SK-N-SH (cell line): ENCODE measurements around the gene ERBB2. TPM values are rescaled to one million over a fixed set of nuclear protein-coding genes. Genes with fewer than 3 reads are reported as not detected.

Source experiments
- CTCF ChIA-PET: fragments of 300-600, 350-600 bp; formaldehyde crosslinking; extraction: SDS; loops from one replicate; lab custom pipeline; 2021; lab: Yijun Ruan, JAX
- POLR2A ChIA-PET: fragments of 350-600 bp; sonication (Branson Sonifier 250); formaldehyde crosslinking; extraction: SDS; loops from one replicate; lab custom pipeline; 2020; ENCODE audit warnings: antibody characterized with exemption, inconsistent platforms; lab: Yijun Ruan, JAX
- DNase-seq: peaks from one replicate; pipeline ENCODE4 v3.0.0; 2012
- H2AFZ ChIP-seq: fragments of 200-600 bp; sonication (generic); 2 replicates; pipeline ENCODE4 v1.8.1; 2016; ENCODE audit warnings: antibody characterized with exemption, mild to moderate bottlenecking, low read depth
- H3F3A ChIP-seq: fragments of 200-600 bp; sonication (generic); replicated peaks from 2 replicates; pipeline ENCODE3; 2016; ENCODE audit warnings: antibody characterized with exemption, mild to moderate bottlenecking; ENCODE audit not compliant: insufficient read depth
- H3K27ac ChIP-seq, 2 experiments: fragments of 200-500 bp in 1 of 2; fragments of 200-600 bp in 1 of 2; sonication (Bioruptor generic) in 1 of 2; sonication (generic), shearing (Covaris generic) in 1 of 2; 2 replicates each; pipeline versions ENCODE4 v1.5.1 to v1.6.1; 2014 to 2016; ENCODE audit warnings: low read depth in 2 of 2, inconsistent platforms in 1 of 2, low read length in 1 of 2, mild to moderate bottlenecking in 1 of 2, mixed read lengths in 1 of 2
- H3K27me3 ChIP-seq: fragments of 200-600 bp; sonication (generic), shearing (Covaris generic); 2 replicates; pipeline ENCODE4 v1.6.1; 2016; ENCODE audit warnings: mixed run types; ENCODE audit not compliant: insufficient read depth
- H3K36me3 ChIP-seq, 2 experiments: fragments of 200-500 bp in 1 of 2; fragments of 200-600 bp in 1 of 2; sonication (Bioruptor generic) in 1 of 2; sonication (generic) in 1 of 2; replicated peaks in 1 of 2; 2 replicates each; pipeline versions ENCODE3 to v1.5.1; 2014 to 2016; ENCODE audit warnings: low read length in 1 of 2, mild to moderate bottlenecking in 1 of 2; ENCODE audit not compliant: insufficient read depth in 2 of 2, control insufficient read depth in 1 of 2
- H3K4me1 ChIP-seq, 2 experiments: fragments of 200-500 bp in 1 of 2; fragments of 200-600 bp in 1 of 2; sonication (Bioruptor generic) in 1 of 2; sonication (generic), shearing (Covaris generic) in 1 of 2; 2 replicates each; pipeline versions ENCODE4 v1.5.1 to v1.6.1; 2014 to 2016; ENCODE audit warnings: low read depth in 1 of 2, low read length in 1 of 2, mixed run types in 1 of 2; ENCODE audit not compliant: insufficient read depth in 2 of 2, control insufficient read depth in 1 of 2
- H3K4me2 ChIP-seq: fragments of 200-600 bp; sonication (generic), shearing (Covaris generic); 2 replicates; pipeline ENCODE4 v1.6.1; 2017; ENCODE audit warnings: mixed run types
- H3K4me3 ChIP-seq, 2 experiments: fragments of 200-500 bp in 1 of 2; fragments of 200-600 bp in 1 of 2; sonication (Bioruptor generic) in 1 of 2; sonication (generic), shearing (Covaris generic) in 1 of 2; 2 replicates each; pipeline versions ENCODE4 v1.5.1 to v1.8.1; 2014 to 2016; ENCODE audit warnings: low read depth in 2 of 2, inconsistent platforms in 1 of 2, low read length in 1 of 2, mild to moderate bottlenecking in 1 of 2, mixed read lengths in 1 of 2, moderate library complexity in 1 of 2
- H3K79me2 ChIP-seq: fragments of 200-600 bp; sonication (generic); 2 replicates; pipeline ENCODE4 v1.8.1; 2017; ENCODE audit warnings: mild to moderate bottlenecking; ENCODE audit not compliant: insufficient read depth
- H3K9ac ChIP-seq: fragments of 200-600 bp; sonication (generic); 2 replicates; pipeline ENCODE4 v1.6.1; 2017; ENCODE audit warnings: mixed run types
- H3K9me2 ChIP-seq: fragments of 200-600 bp; sonication (generic); 2 replicates; pipeline ENCODE4 v1.6.1; 2017; ENCODE audit warnings: mixed run types
- H3K9me3 ChIP-seq: fragments of 200-600 bp; sonication (generic); 2 replicates; pipeline ENCODE4 v1.6.1; 2017; ENCODE audit warnings: mixed run types, mild to moderate bottlenecking, moderate library complexity
- H4K20me1 ChIP-seq: fragments of 200-600 bp; sonication (generic); 2 replicates; pipeline ENCODE4 v1.6.1; 2017; ENCODE audit warnings: mild to moderate bottlenecking, mixed run types; ENCODE audit not compliant: insufficient read depth
- FOSL2 ChIP-seq: IDR thresholded peaks from 2 replicates; pipeline ENCODE4 v1.4.0; 2012; ENCODE audit warnings: low read depth, mild to moderate bottlenecking, moderate library complexity, borderline replicate concordance
- FOXM1 ChIP-seq: IDR thresholded peaks from 2 replicates; pipeline ENCODE4 v1.4.0; 2012; ENCODE audit warnings: low read depth, mild to moderate bottlenecking
- GABPA ChIP-seq: IDR thresholded peaks from 2 replicates; pipeline ENCODE4 v1.4.0; 2012; ENCODE audit warnings: low read depth, mild to moderate bottlenecking
- GATA2 ChIP-seq: sonication (generic); formaldehyde crosslinking; IDR thresholded peaks from 2 replicates; pipeline ENCODE4 v1.5.0; 2020; ENCODE audit warnings: mild to moderate bottlenecking, missing genetic modification reagents
- MEF2A ChIP-seq: IDR thresholded peaks from 2 replicates; pipeline ENCODE4 v1.4.0; 2012; ENCODE audit warnings: low read depth, borderline replicate concordance
- MXI1 ChIP-seq: IDR thresholded peaks from 2 replicates; pipeline ENCODE4 v1.6.1; 2012; ENCODE audit warnings: mild to moderate bottlenecking, low read depth, low read length, improper control_type of control experiment
- NRF1 ChIP-seq: IDR thresholded peaks from 2 replicates; pipeline ENCODE4 v1.6.1; 2012; ENCODE audit warnings: low read depth, mild to moderate bottlenecking, low read length
- POLR2AphosphoS5 ChIP-seq: IDR thresholded peaks from 2 replicates; pipeline ENCODE4 v1.6.1; 2012; ENCODE audit warnings: low read depth, low read length
- RAD21 ChIP-seq: IDR thresholded peaks from 2 replicates; pipeline ENCODE4 v1.6.1; 2012; ENCODE audit warnings: mild to moderate bottlenecking, low read length
- RFX5 ChIP-seq: IDR thresholded peaks from 2 replicates; pipeline ENCODE4 v1.6.1; 2012; ENCODE audit warnings: mild to moderate bottlenecking, improper control_type of control experiment, low read length
- SIN3A ChIP-seq: IDR thresholded peaks from 2 replicates; pipeline ENCODE4 v1.6.1; 2012; ENCODE audit warnings: low read depth, mild to moderate bottlenecking, low read length, moderate library complexity, borderline replicate concordance
- TCF12 ChIP-seq: IDR thresholded peaks from 2 replicates; pipeline ENCODE4 v1.4.0; 2012
- TEAD4 ChIP-seq: IDR thresholded peaks from 2 replicates; pipeline ENCODE4 v1.4.0; 2012; ENCODE audit warnings: mild to moderate bottlenecking, borderline replicate concordance; ENCODE audit not compliant: insufficient read depth
- WGBS: methylation state at CpG from one replicate; pipeline ENCODE4 v1.1.6; 2017; ENCODE audit warnings: low lambda C conversion rate; 5-methylcytosine and 5-hydroxymethylcytosine counted together
- polyA plus RNA-seq, 3 experiments: library from polyadenylated mRNA; depleted of rRNA; stranded (reverse); fragments of >200 nt; gene quantifications; 2 replicates each; pipeline ENCODE4 v1.2.3, GENCODE V29; 2012
- TF ChIP-seq, protein P1 (sequence below): IDR thresholded peaks from 2 replicates; pipeline ENCODE4 v1.4.0; 2012; ENCODE audit warnings: low read depth, borderline replicate concordance
- TF ChIP-seq, protein P2 (sequence below): IDR thresholded peaks from 2 replicates; pipeline ENCODE4 v1.4.0; 2012; ENCODE audit warnings: low read depth, borderline replicate concordance
- TF ChIP-seq, protein P3 (sequence below): IDR thresholded peaks from 2 replicates; pipeline ENCODE4 v1.6.1; 2012; ENCODE audit warnings: mild to moderate bottlenecking, low read depth, low read length, moderate library complexity

Gene ERBB2
- polyA plus RNA-seq, 1 of the 3 experiments (the other 2 are of a cell fraction): 1.9 TPM

DNA sequence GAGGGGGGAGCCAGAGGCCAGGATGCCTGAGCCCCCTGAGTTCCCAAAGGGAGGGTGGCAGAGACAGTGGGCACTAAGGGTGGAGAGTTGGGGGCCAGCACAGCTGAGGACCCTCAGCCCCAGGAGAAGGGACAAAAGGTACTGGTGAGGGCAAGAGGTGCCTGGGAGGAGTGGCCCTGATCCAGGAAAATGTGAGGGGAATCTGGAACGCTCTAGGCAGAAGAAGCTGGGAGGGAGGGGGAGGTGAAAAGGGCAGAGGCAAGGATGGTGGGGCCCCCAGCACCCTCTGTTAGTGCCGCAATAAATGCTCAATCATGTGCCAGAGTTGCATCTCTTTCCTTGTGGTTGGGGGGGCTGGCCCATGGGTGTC, 33.6 kb upstream of the ERBB2 start:
- 90% methylated on average over 2 of the region's 2 CpGs for WGBS
- Histone ChIP-seq H3K9me2 (no peaks in the 10 kb centered on the region), H3K9ac (no peak overlapping the region)
- POLR2A ChIA-PET: interaction anchor here (1.2 to 1.3 kb wide), 2 partner anchors 14 to 22 kb away, joined by 3 read pairs; partner anchors contain the start of gene PGAP3
- TF ChIP-seq, protein P1, sequence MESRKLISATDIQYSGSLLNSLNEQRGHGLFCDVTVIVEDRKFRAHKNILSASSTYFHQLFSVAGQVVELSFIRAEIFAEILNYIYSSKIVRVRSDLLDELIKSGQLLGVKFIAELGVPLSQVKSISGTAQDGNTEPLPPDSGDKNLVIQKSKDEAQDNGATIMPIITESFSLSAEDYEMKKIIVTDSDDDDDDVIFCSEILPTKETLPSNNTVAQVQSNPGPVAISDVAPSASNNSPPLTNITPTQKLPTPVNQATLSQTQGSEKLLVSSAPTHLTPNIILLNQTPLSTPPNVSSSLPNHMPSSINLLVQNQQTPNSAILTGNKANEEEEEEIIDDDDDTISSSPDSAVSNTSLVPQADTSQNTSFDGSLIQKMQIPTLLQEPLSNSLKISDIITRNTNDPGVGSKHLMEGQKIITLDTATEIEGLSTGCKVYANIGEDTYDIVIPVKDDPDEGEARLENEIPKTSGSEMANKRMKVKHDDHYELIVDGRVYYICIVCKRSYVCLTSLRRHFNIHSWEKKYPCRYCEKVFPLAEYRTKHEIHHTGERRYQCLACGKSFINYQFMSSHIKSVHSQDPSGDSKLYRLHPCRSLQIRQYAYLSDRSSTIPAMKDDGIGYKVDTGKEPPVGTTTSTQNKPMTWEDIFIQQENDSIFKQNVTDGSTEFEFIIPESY: no peak
- TF ChIP-seq SIN3A: no peak
- TF ChIP-seq, protein P2, sequence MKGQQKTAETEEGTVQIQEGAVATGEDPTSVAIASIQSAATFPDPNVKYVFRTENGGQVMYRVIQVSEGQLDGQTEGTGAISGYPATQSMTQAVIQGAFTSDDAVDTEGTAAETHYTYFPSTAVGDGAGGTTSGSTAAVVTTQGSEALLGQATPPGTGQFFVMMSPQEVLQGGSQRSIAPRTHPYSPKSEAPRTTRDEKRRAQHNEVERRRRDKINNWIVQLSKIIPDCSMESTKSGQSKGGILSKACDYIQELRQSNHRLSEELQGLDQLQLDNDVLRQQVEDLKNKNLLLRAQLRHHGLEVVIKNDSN: no peak
- TF ChIP-seq GATA2 (CRISPR knock-in tag): no peak
- no peak for TF ChIP-seq MEF2A
- no peak for TF ChIP-seq TEAD4
- no peak for TF ChIP-seq GABPA
- TF ChIP-seq TCF12: no peak
- no peak for TF ChIP-seq FOSL2
- TF ChIP-seq POLR2AphosphoS5: no peak
- TF ChIP-seq RAD21: no peak
- TF ChIP-seq RFX5: no peak
- TF ChIP-seq MXI1: no peak
- TF ChIP-seq, protein P3, sequence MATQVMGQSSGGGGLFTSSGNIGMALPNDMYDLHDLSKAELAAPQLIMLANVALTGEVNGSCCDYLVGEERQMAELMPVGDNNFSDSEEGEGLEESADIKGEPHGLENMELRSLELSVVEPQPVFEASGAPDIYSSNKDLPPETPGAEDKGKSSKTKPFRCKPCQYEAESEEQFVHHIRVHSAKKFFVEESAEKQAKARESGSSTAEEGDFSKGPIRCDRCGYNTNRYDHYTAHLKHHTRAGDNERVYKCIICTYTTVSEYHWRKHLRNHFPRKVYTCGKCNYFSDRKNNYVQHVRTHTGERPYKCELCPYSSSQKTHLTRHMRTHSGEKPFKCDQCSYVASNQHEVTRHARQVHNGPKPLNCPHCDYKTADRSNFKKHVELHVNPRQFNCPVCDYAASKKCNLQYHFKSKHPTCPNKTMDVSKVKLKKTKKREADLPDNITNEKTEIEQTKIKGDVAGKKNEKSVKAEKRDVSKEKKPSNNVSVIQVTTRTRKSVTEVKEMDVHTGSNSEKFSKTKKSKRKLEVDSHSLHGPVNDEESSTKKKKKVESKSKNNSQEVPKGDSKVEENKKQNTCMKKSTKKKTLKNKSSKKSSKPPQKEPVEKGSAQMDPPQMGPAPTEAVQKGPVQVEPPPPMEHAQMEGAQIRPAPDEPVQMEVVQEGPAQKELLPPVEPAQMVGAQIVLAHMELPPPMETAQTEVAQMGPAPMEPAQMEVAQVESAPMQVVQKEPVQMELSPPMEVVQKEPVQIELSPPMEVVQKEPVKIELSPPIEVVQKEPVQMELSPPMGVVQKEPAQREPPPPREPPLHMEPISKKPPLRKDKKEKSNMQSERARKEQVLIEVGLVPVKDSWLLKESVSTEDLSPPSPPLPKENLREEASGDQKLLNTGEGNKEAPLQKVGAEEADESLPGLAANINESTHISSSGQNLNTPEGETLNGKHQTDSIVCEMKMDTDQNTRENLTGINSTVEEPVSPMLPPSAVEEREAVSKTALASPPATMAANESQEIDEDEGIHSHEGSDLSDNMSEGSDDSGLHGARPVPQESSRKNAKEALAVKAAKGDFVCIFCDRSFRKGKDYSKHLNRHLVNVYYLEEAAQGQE: no peak
- TF ChIP-seq NRF1: no peak
- no peak for TF ChIP-seq FOXM1
- TF ChIP-seq, all 33 proteins: peak for 0
- Histone ChIP-seq H3K4me3 (no peak overlapping the region), H3K4me1 (peaks cover 0 to 10% of the 10 kb centered on the region in 2 experiments; a peak in 1 of 4 replicates), H3K9me3 (no peaks in the 10 kb centered on the region), H3K36me3 (peaks cover 0 to 10% of the 10 kb centered on the region in 2 experiments), H3K4me2 (no peak overlapping the region), H4K20me1 (no peaks in the 10 kb centered on the region), H3K79me2 (no peaks in the 10 kb centered on the region), H3F3A (no peaks in the 10 kb centered on the region), H2AFZ (no peak overlapping the region), H3K27me3 (no peaks in the 10 kb centered on the region), H3K27ac (no peak overlapping the region)
- no peak for DNase-seq
- CTCF ChIA-PET: interaction anchor here (0.7 to 15.8 kb wide), 10 partner anchors 9 to 64 kb away, joined by 3 to 279 read pairs (median 6); partner anchors contain the start of genes MIEN1 and PPP1R1B
